SU-DHL-6 (cell line): ENCODE measurements around the gene ROCK2.

ENCODE experiments used
- EZH2phosphoT487 ChIP-seq: fragments of 200-600 bp; sonication (generic), shearing (Covaris generic); conservative IDR thresholded peaks from 2 replicates; pipeline ENCODE4 v1.6.1; 2018; ENCODE audit warnings: mild to moderate bottlenecking, antibody characterized with exemption, low read length, moderate library complexity, mixed read lengths
- TF ChIP-seq, protein P1 (sequence below): fragments of 200-600 bp; sonication (generic); IDR thresholded peaks from one replicate; pipeline ENCODE4 v1.5.1; 2017; ENCODE audit warnings: antibody characterized with exemption, mild to moderate bottlenecking, low read length, moderate library complexity; ENCODE audit not compliant: insufficient read depth, poor library complexity, severe bottlenecking

GRCh38 chr2:11212645-11213044, 131.8 kb downstream of the ROCK2 start:
- TF ChIP-seq, protein P1, sequence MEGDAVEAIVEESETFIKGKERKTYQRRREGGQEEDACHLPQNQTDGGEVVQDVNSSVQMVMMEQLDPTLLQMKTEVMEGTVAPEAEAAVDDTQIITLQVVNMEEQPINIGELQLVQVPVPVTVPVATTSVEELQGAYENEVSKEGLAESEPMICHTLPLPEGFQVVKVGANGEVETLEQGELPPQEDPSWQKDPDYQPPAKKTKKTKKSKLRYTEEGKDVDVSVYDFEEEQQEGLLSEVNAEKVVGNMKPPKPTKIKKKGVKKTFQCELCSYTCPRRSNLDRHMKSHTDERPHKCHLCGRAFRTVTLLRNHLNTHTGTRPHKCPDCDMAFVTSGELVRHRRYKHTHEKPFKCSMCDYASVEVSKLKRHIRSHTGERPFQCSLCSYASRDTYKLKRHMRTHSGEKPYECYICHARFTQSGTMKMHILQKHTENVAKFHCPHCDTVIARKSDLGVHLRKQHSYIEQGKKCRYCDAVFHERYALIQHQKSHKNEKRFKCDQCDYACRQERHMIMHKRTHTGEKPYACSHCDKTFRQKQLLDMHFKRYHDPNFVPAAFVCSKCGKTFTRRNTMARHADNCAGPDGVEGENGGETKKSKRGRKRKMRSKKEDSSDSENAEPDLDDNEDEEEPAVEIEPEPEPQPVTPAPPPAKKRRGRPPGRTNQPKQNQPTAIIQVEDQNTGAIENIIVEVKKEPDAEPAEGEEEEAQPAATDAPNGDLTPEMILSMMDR, result no peak
- no peak for TF ChIP-seq EZH2phosphoT487
